Kidney epithelial cell (primary cell): ENCODE measurements around the gene TOMM5. TPM values are rescaled to one million over a fixed set of nuclear protein-coding genes. Genes with fewer than 3 reads are reported as not detected.

ENCODE experiments used
- DNase-seq: peaks from one replicate; pipeline ENCODE4 v3.0.0-alpha.2; 2010; ENCODE audit warnings: low read depth
- H3K27me3 ChIP-seq: 2 replicates; pipeline ENCODE4 v1.6.0; 2011; ENCODE audit warnings: low read length; ENCODE audit not compliant: control insufficient read depth, insufficient read depth
- H3K36me3 ChIP-seq: 2 replicates; pipeline ENCODE4 v1.5.1; 2011; ENCODE audit warnings: low read length; ENCODE audit not compliant: control insufficient read depth, insufficient read depth
- H3K4me3 ChIP-seq: 2 replicates; pipeline ENCODE4 v1.5.1; 2011; ENCODE audit warnings: low read depth, mild to moderate bottlenecking, control low read depth, low read length
- CTCF ChIP-seq: IDR thresholded peaks from 2 replicates; pipeline ENCODE4 v1.5.1; 2011; ENCODE audit warnings: mild to moderate bottlenecking, moderate library complexity, low read length, control low read depth, inconsistent platforms; ENCODE audit not compliant: insufficient read depth, poor library complexity, severe bottlenecking
- total RNA-seq: library from RNA; depleted of rRNA; stranded (reverse); fragments of >200 nt; gene quantifications from 2 replicates; pipeline ENCODE4 v1.2.3, GENCODE V29; 2015

TOMM5 gene
- total RNA-seq, 1 donor from 2014 or later, result 111 TPM

DNA sequence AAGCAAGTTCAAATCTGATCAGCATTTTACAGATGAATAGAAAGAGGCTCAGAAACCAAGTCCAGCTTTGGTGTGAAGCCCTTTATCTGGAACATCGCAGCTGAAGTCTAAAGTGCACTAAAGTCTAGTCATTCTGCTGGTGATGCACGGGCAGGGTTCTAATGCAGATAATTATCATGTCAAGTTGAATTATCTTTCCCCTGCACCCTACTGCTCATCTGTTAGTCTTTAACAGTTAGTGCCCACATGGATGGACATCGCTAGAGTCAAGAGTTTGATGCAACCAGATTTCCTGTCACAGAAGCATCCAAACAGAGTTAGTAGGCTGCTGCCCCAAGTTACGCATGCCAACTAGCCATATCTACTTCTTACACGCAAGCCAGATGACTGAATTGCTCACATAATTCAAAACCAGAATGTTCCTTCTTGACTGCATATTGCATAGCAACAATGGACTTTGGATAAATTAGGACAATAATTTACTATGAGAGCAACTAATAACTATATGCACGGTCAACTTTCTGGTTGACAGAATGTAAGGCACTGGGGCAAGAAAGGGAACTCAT is 1.6 kb upstream of the TOMM5 start:
- no peak for TF ChIP-seq CTCF
- no peak for DNase-seq
- Histone ChIP-seq H3K4me3 (no peak overlapping the region), H3K27me3 (no peaks in the 10 kb centered on the region), H3K36me3 (no peaks in the 10 kb centered on the region)

DNA sequence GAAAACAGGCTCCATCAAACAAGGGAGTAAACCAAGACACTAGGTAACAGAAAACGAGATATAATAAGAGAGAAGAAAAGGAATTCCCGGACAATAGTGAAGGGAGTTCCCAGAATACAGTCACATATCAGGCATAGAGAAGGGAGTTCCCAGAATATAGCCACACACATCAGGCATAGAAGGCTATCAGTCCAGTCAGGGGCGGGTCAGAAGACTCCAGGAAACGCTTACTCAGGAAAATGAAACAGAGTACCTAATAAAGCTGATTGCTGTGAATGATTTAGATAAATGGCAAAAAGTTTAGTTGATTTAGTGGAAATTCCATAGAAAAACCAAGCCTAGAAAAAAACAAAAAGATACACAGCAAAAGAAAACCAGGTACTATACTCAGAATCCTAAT is 4.9 kb downstream of the TOMM5 start:
- H3K36me3 ChIP-seq, result no peaks in the 10 kb centered on the region
- DNase-seq, result no peak

GRCh38 chr9:37583522-37584121 is 8.8 kb downstream of the TOMM5 start:
- DNase-seq, result no peak
- H3K27me3 ChIP-seq, result no peaks in the 10 kb centered on the region
- H3K36me3 ChIP-seq, result no peaks in the 10 kb centered on the region
- no peak for TF ChIP-seq CTCF
- no peak overlapping the region for H3K4me3 ChIP-seq

More for the DNA sequence above, 4.9 kb downstream of the TOMM5 start:
- Histone ChIP-seq H3K27me3 (no peaks in the 10 kb centered on the region), H3K4me3 (no peak overlapping the region)
- TF ChIP-seq CTCF, result no peak

GRCh38 chr9:37582548-37583157 is 9.7 kb downstream of the TOMM5 start:
- Histone ChIP-seq H3K27me3 (no peaks in the 10 kb centered on the region), H3K4me3 (no peak overlapping the region), H3K36me3 (no peaks in the 10 kb centered on the region)
- TF ChIP-seq CTCF, result peak; percentile 65
- DNase-seq, result peak; percentile 43

DNA sequence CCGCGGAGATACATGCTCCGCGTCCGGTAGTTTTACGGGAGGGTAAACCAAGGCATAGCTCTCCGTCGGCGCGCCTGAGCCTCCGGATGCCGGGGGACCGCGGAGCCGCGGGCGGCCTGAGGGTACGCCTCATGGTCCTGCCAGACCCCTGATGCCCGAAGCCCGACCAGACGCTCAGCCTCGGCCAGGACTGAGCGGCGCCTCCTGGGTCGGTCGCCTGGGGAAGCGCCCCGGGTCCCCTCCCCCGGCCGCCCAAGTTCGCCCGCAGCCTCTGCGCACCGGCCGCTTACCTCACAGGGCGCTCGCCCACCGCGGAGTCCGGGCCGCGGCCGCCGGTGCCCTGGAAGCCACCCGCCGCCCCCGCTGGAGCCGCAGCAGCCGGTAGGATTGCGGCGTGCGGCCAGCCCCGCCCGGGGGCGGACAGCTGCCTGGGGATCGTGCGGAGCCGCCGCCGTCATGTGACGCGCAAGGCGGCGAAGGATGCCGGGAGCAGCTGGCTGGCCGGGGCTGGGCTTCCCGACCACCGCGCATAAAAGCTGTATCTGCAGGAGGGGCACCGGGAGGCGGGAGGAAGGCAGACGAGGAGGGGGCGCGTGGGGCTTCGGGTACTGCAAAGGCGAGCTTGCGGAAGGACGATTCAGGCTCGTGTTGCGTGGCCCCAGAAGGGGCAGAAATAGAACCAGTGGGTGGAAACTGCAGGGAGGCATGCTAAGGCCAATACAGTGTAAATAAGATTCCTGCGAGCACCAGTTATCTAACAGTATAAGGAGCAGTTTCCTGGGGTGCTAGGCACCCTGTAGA is 16.3 kb downstream of the TOMM5 start, which contains the start of gene FBXO10:
Gene FBXO10, minus strand, starts transcription at position 460 of the 801 bp plus-strand sequence. CDS start 34,612 bp downstream, outside the sequence.
- H3K36me3 ChIP-seq, result no peaks in the 10 kb centered on the region
- no peaks in the 10 kb centered on the region for H3K27me3 ChIP-seq
- TF ChIP-seq CTCF, result no peak
- DNase-seq, result peak; percentile 21
- H3K4me3 ChIP-seq, result peak within 1 kb of the TSS; percentile 89
